Heart left ventricle (tissue), 13 donors: ENCODE measurements around the gene CTDP1.
"Not testable (repeated sequence)": the region's sequence is repeated elsewhere in the genome, so short reads cannot be mapped to it uniquely, and the experiment has no call there.

Source experiments
- POLR2A ChIP-seq, 2 donors: fragments of 450-650 bp; IDR thresholded peaks; one replicate each; pipeline ENCODE4 v1.6.1; 2017; ENCODE audit warnings: antibody characterized with exemption in 2 of 2, mild to moderate bottlenecking in 2 of 2, moderate library complexity in 2 of 2
- TF ChIP-seq, protein P1 (sequence below), 12 donors: fragments of 200-600 bp; sonication (generic) in 4 of 12; IDR thresholded peaks; one replicate each; pipeline versions ENCODE4 v1.5.0 to v1.8.0; 2018 to 2022; ENCODE audit warnings: antibody characterized with exemption in 12 of 12, mild to moderate bottlenecking in 5 of 12
- donor health status: ischemic (EF 13 %, LVEDD 7.1; RV severe dilation, severe dysfunction).
- donor health status: DM: no; HTN: yes; CAD: no.
- donor health status: DM: no; HTN: no; CAD: no.
- donor health status: ischemic (EF 25% LVEDD 6.9; RV normal size, moderate dysfunction).
- donor health status: ischemic (EF 25% LVEDD 5.7; RV mildly dilated, moderate dysfunction).
- donor health status: ischemic (EF 35%, LVEDD 5.7; RV mildly dilated, moderate dysfunction).
- donor health status: nonischemic (EF 11% LVEDD 7.7; RV severe dilation, severe dysfunction).
- donor health status: DM: yes; HTN: yes; CAD: no.
- donor health status: PGD.
- donor health status: ischemic (EF 29% LVEDD 5.4; RV normal size, mild dysfunction).
- donor health status: nonischemic (EF 23%, LVEDD 6.1; RV moderate dilation, normal function).

DNA sequence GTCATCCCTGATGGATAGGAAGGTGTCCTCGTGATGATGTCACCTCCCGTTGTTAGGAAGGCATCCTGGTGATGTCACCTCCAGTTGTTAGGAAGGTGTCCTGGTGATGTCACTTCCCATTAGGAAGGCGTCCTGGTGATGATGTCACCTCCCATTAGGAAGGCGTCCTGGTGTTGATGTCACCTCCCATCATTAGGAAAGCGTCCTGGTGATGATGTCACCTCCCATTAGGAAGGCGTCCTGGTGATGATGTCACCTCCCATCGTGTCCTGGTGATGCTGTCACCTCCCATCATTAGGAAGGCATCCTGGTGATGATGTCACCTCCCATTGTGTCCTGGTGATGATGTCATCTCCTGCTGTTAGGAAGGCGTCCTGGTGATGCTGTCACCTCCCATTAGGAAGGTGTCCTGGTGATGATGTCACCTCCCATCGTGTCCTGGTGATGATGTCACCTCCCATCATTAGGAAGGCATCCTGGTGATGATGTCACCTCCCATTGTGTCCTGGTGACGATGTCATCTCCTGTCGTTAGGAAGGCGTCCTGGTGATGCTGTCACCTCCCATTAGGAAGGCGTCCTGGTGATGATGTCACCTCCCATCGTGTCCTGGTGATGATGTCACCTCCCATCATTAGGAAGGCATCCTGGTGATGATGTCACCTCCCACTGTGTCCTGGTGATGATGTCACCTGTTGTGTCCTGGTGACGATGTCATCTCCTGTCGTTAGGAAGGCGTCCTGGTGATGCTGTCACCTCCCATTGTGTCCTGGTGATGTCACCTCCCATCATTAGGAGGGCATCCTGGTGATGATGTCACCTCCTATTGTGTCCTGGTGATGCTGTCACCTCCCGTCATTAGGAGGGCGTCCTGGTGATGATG, 40.1 kb downstream of the CTDP1 start:
- TF ChIP-seq, protein P1, sequence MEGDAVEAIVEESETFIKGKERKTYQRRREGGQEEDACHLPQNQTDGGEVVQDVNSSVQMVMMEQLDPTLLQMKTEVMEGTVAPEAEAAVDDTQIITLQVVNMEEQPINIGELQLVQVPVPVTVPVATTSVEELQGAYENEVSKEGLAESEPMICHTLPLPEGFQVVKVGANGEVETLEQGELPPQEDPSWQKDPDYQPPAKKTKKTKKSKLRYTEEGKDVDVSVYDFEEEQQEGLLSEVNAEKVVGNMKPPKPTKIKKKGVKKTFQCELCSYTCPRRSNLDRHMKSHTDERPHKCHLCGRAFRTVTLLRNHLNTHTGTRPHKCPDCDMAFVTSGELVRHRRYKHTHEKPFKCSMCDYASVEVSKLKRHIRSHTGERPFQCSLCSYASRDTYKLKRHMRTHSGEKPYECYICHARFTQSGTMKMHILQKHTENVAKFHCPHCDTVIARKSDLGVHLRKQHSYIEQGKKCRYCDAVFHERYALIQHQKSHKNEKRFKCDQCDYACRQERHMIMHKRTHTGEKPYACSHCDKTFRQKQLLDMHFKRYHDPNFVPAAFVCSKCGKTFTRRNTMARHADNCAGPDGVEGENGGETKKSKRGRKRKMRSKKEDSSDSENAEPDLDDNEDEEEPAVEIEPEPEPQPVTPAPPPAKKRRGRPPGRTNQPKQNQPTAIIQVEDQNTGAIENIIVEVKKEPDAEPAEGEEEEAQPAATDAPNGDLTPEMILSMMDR (IDR thresholded peaks at IDR 0.05), result not testable (repeated sequence)
- not testable (repeated sequence) for TF ChIP-seq POLR2A (IDR thresholded peaks at IDR 0.05)
